Prostate gland (tissue), 2 donors: ENCODE measurements around the gene MLPH.
A peak's percentile ranks its signal among the peaks of the same experiment; 100 is the strongest.

ENCODE experiments used
- POLR2A ChIP-seq: fragments of 450-650 bp; IDR thresholded peaks from one replicate; pipeline ENCODE4 v1.6.1; 2016; ENCODE audit warnings: antibody characterized with exemption, mild to moderate bottlenecking
- TF ChIP-seq, protein P1 (sequence below), 4 experiments: fragments of 200-600 bp in 2 of 4; fragments of 450-650 bp in 2 of 4; sonication (generic) in 2 of 4; IDR thresholded peaks; 1 replicate in 3 of 4; 2 replicates in 1 of 4; pipeline ENCODE4 v1.5.1; 2016 to 2019; ENCODE audit warnings: antibody characterized with exemption in 4 of 4, mild to moderate bottlenecking in 2 of 4, moderate library complexity in 2 of 4

- TF ChIP-seq, protein P1, sequence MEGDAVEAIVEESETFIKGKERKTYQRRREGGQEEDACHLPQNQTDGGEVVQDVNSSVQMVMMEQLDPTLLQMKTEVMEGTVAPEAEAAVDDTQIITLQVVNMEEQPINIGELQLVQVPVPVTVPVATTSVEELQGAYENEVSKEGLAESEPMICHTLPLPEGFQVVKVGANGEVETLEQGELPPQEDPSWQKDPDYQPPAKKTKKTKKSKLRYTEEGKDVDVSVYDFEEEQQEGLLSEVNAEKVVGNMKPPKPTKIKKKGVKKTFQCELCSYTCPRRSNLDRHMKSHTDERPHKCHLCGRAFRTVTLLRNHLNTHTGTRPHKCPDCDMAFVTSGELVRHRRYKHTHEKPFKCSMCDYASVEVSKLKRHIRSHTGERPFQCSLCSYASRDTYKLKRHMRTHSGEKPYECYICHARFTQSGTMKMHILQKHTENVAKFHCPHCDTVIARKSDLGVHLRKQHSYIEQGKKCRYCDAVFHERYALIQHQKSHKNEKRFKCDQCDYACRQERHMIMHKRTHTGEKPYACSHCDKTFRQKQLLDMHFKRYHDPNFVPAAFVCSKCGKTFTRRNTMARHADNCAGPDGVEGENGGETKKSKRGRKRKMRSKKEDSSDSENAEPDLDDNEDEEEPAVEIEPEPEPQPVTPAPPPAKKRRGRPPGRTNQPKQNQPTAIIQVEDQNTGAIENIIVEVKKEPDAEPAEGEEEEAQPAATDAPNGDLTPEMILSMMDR (IDR thresholded peaks at IDR 0.05) = peak in 1 of 4 experiments; percentile 47
- no peak for TF ChIP-seq POLR2A
Measured at GRCh38 chr2:237574894-237575868, 88.1 kb downstream of the MLPH start.
